ENCODE data around the gene COL7A1. TPM values are rescaled to one million over a fixed set of nuclear protein-coding genes. Genes with fewer than 3 reads are reported as not detected.

Gene COL7A1
- total RNA-seq, 1 donor from 2014 or later = 22.2 TPM

- no peak overlapping the region for H3K27ac ChIP-seq
- peaks cover 9 to 27% of the 10 kb centered on the region in 2 donors for H3K4me1 ChIP-seq
- H3K4me3 ChIP-seq = no peak overlapping the region
- intact Hi-C loops (cut with DNase I) = no loop called here
- no peaks in the 10 kb centered on the region for H3K27me3 ChIP-seq
- DNase-seq (ENCODE audit: low spot score in 2 of 2) = no peak
- TF ChIP-seq CTCF (IDR thresholded peaks at IDR 0.05) = no peak
- peaks cover 0 to 6% of the 10 kb centered on the region in 2 donors for H3K36me3 ChIP-seq
- no peaks in the 10 kb centered on the region for H3K9me3 ChIP-seq
Measured at GRCh38 chr3:48593337-48593736, 1.8 kb downstream of the COL7A1 start.

GRCh38 chr3:48592519-48593087 lies 2.5 kb downstream of the COL7A1 start:
- Histone ChIP-seq H3K9me3 (no peaks in the 10 kb centered on the region), H3K27ac (no peak overlapping the region), H3K4me3 (no peak overlapping the region), H3K36me3 (peaks cover 0 to 3% of the 10 kb centered on the region in 2 donors), H3K27me3 (no peaks in the 10 kb centered on the region), H3K4me1 (peaks cover 7 to 21% of the 10 kb centered on the region in 2 donors)
- no peak for TF ChIP-seq CTCF (IDR thresholded peaks at IDR 0.05)
- intact Hi-C loops (cut with DNase I) = no loop called here
- DNase-seq (ENCODE audit: low spot score in 2 of 2) = no peak

GRCh38 chr3:48591886-48592518 lies 3.1 kb downstream of the COL7A1 start:
- Histone ChIP-seq H3K36me3 (no peaks in the 10 kb centered on the region), H3K27me3 (no peaks in the 10 kb centered on the region), H3K9me3 (no peaks in the 10 kb centered on the region), H3K4me1 (peaks cover 7 to 21% of the 10 kb centered on the region in 2 donors), H3K4me3 (no peak overlapping the region), H3K27ac (no peak overlapping the region)
- intact Hi-C loops (cut with DNase I) = no loop called here
- TF ChIP-seq CTCF (IDR thresholded peaks at IDR 0.05) = no peak
- no peak for DNase-seq (ENCODE audit: low spot score in 2 of 2)

- Histone ChIP-seq H3K4me3 (no peak overlapping the region), H3K9me3 (no peaks in the 10 kb centered on the region), H3K36me3 (no peaks in the 10 kb centered on the region), H3K27me3 (no peaks in the 10 kb centered on the region), H3K27ac (no peak overlapping the region), H3K4me1 (peaks cover 7 to 21% of the 10 kb centered on the region in 2 donors)
- no peak for DNase-seq (ENCODE audit: low spot score in 2 of 2)
- TF ChIP-seq CTCF (IDR thresholded peaks at IDR 0.05) = no peak
- intact Hi-C loops (cut with DNase I) = no loop called here
Measured at GRCh38 chr3:48591436-48591835, 3.7 kb downstream of the COL7A1 start.

GRCh38 chr3:48588230-48588629 lies 6.9 kb downstream of the COL7A1 start:
- intact Hi-C loops (cut with DNase I) = no loop called here
- TF ChIP-seq CTCF (IDR thresholded peaks at IDR 0.05) = no peak
- no peaks in the 10 kb centered on the region for H3K27me3 ChIP-seq
- no peaks in the 10 kb centered on the region for H3K9me3 ChIP-seq
- no peak overlapping the region for H3K4me3 ChIP-seq
- DNase-seq (ENCODE audit: low spot score in 2 of 2) = no peak
- no peak overlapping the region for H3K27ac ChIP-seq
- H3K4me1 ChIP-seq = no peaks in the 10 kb centered on the region
- H3K36me3 ChIP-seq = no peaks in the 10 kb centered on the region
